ENCODE results near the gene STAMBPL1. TPM values are rescaled to one million over a fixed set of nuclear protein-coding genes. Genes with fewer than 3 reads are reported as not detected.

The STAMBPL1 gene
- total RNA-seq, 2 donors from 2014 or later: 15.7 to 57.0 TPM

GRCh38 chr10:88901206-88901983 lies 21.4 kb downstream of the STAMBPL1 start:
- Mint-ChIP-seq H3K9me3 (peaks cover 0 to 9% of the 10 kb centered on the region in 2 donors), H3K36me3 (peaks cover 13 to 59% of the 10 kb centered on the region in 2 donors), H3K27ac (peak overlapping the region; percentile 90 to 94)
- ATAC-seq: peak; percentile 70 to 83
- no peak for DNase-seq (ENCODE audit: low spot score in 2 of 2)

DNA sequence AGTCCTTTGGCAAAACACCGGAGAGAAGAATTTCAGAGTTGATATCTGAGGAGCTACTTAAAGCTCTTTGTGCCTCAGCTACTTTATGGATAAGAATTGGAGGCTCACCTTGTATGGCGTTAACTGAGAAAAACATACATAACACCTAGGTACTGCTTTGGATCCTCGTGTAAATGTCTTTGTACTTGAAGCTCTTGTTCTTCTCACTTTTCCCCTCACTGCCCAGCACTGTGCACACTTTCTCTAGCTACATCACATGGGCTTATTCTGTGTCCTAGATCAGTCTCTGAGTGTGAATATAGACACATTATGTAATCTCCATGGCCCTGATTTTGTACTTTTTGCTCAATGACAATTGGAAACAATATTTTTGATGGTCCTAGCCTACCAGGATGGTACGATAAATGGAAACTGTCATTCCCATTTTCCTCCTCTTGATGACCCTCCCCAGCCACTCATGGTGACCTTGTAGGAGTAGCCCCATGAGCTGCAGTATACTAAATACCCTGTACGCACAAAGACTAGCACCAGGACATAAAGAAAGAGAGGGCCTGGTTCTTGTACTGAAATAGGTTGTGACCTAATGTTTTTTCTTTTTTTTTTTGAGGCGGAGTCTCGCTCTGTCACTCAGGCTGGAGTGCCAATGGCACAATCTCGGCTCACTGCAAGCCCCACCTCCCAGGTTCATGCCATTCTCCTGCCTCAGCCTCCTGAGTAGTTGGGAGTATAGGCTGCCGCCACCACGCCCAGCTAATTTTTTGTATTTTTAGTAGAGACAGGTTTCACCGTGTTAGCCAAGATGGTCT lies 22.1 kb downstream of the STAMBPL1 start:
- peaks cover 19 to 51% of the 10 kb centered on the region in 2 donors for H3K36me3 Mint-ChIP-seq

GRCh38 chr10:88903715-88904114 lies 23.7 kb downstream of the STAMBPL1 start:
- DNase-seq (ENCODE audit: low spot score in 2 of 2) (no peak), ATAC-seq (no peak)
- Mint-ChIP-seq H3K9me3 (peaks cover 0 to 9% of the 10 kb centered on the region in 2 donors), H3K36me3 (peaks cover 19 to 55% of the 10 kb centered on the region in 2 donors), H3K27ac (no peak overlapping the region)

More for the DNA sequence above, 22.1 kb downstream of the STAMBPL1 start:
- Mint-ChIP-seq H3K9me3 (peaks cover 0 to 9% of the 10 kb centered on the region in 2 donors), H3K27ac (peak overlapping the region; percentile 89 to 90)
- ATAC-seq: peak; percentile 23 to 64
- no peak for DNase-seq (ENCODE audit: low spot score in 2 of 2)

GRCh38 chr10:88906921-88907320 lies 26.9 kb downstream of the STAMBPL1 start:
- Mint-ChIP-seq H3K27ac (no peak overlapping the region), H3K36me3 (peaks cover 17 to 61% of the 10 kb centered on the region in 2 donors)
- no peak for DNase-seq (ENCODE audit: low spot score in 2 of 2)

GRCh38 chr10:88908194-88908593 lies 28.1 kb downstream of the STAMBPL1 start:
- ATAC-seq (peak; percentile 98 to 99), DNase-seq (ENCODE audit: low spot score in 2 of 2) (no peak)
- peaks cover 18 to 60% of the 10 kb centered on the region in 2 donors for H3K36me3 Mint-ChIP-seq
- peaks cover 0 to 3% of the 10 kb centered on the region in 2 donors for H3K9me3 Mint-ChIP-seq
- peak overlapping the region; percentile 70 to 81 for H3K27ac Mint-ChIP-seq

More at GRCh38 chr10:88906921-88907320, 26.9 kb downstream of the STAMBPL1 start:
- no peak for ATAC-seq
- H3K9me3 Mint-ChIP-seq: peaks cover 0 to 5% of the 10 kb centered on the region in 2 donors

DNA sequence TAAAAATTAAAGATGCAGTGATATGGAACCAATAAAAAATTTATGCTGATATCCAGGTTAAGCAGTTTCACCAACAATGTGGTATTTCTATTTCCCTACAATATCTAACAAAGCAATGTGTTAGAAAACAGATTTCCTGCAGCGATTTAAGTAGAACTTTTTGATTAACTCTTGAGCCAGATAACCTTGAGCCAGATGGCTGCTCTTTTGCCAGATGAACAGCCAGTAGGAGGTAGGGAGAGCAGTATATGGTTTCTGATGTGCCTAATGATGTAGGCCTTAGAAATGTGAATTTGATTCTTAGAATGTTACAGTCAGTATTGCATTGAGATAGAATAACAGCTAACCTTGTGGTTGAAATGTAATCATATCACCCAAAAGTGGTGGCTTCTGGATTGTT lies 31.1 kb downstream of the STAMBPL1 start:
- ATAC-seq (no peak), DNase-seq (ENCODE audit: low spot score in 2 of 2) (no peak)
- peaks cover 12 to 40% of the 10 kb centered on the region in 2 donors for H3K36me3 Mint-ChIP-seq
- no peaks in the 10 kb centered on the region for H3K9me3 Mint-ChIP-seq
- no peak overlapping the region for H3K27ac Mint-ChIP-seq

GRCh38 chr10:88911851-88912250 lies 31.8 kb downstream of the STAMBPL1 start:
- DNase-seq (ENCODE audit: low spot score in 2 of 2) (no peak), ATAC-seq (no peak)
- H3K27ac Mint-ChIP-seq: no peak overlapping the region
- peaks cover 9 to 43% of the 10 kb centered on the region in 2 donors for H3K36me3 Mint-ChIP-seq
- no peaks in the 10 kb centered on the region for H3K9me3 Mint-ChIP-seq

DNA sequence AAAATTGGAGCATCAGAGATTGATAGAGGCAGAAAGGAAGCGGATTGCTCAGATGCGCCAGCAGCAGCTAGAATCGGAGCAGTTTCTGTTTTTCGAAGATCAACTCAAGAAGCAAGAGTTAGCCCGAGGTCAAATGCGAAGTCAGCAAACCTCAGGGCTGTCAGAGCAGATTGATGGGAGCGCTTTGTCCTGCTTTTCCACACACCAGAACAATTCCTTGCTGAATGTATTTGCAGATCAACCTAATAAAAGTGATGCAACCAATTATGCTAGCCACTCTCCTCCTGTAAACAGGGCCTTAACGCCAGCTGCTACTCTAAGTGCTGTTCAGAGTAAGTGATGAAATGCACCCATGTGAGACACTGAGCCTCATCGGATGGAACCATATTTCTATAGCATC lies 33.1 kb downstream of the STAMBPL1 start:
- H3K27ac Mint-ChIP-seq: no peak overlapping the region
- DNase-seq (ENCODE audit: low spot score in 2 of 2) (no peak), ATAC-seq (no peak)
- H3K36me3 Mint-ChIP-seq: peaks cover 7 to 55% of the 10 kb centered on the region in 2 donors
- H3K9me3 Mint-ChIP-seq: no peaks in the 10 kb centered on the region

- Mint-ChIP-seq H3K27ac (no peak overlapping the region), H3K36me3 (peaks cover 7 to 50% of the 10 kb centered on the region in 2 donors), H3K9me3 (no peaks in the 10 kb centered on the region)
- no peak for DNase-seq (ENCODE audit: low spot score in 2 of 2)
- ATAC-seq: no peak
Observed at GRCh38 chr10:88913788-88914187, 33.7 kb downstream of the STAMBPL1 start.

GRCh38 chr10:88915781-88916180 lies 35.7 kb downstream of the STAMBPL1 start:
- DNase-seq (ENCODE audit: low spot score in 2 of 2) (no peak), ATAC-seq (no peak)
- peaks cover 7 to 46% of the 10 kb centered on the region in 2 donors for H3K36me3 Mint-ChIP-seq
- no peaks in the 10 kb centered on the region for H3K9me3 Mint-ChIP-seq
- no peak overlapping the region for H3K27ac Mint-ChIP-seq

DNA sequence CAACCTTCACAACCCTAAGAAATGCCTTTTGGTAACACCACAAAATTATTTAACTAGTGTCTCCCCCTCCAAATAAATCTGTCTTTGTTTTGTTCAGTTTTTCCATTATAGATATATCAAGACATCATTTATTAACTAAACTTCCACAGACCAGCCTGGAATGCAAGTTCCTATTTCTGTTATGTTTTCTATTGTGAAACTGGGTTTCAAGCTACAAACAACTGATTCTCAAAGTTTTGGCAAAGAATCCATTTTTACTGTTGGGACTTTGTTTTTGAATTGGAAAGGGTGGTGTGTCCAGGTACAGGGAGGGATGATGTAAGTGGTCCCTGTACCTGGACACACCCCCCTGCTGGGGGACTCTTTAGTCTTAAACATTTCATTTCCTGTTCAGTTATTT lies 36.2 kb downstream of the STAMBPL1 start:
- ATAC-seq: no peak
- Mint-ChIP-seq H3K36me3 (peaks cover 7 to 44% of the 10 kb centered on the region in 2 donors), H3K9me3 (no peaks in the 10 kb centered on the region), H3K27ac (no peak overlapping the region)
- DNase-seq (ENCODE audit: low spot score in 2 of 2): no peak

DNA sequence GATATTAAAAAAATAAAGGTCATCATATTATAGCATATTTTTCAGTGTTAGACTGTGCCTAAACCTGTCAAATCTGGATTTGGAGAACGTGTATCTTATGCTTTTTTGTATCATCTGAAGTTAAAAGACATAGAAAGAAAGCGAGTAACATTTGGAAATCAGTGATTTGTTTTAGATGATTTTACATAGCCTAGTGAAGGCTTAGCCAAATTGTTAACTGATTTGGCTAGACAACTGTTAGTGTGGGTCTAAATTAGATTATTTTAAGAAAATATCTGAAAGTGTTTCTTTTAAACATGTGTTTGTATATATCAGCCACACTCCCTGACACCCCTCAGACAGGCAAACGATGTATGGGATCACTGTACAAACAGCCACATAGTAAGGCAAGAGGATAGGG lies 36.9 kb downstream of the STAMBPL1 start:
- Mint-ChIP-seq H3K27ac (no peak overlapping the region), H3K9me3 (no peaks in the 10 kb centered on the region), H3K36me3 (peaks cover 3 to 36% of the 10 kb centered on the region in 2 donors)
- DNase-seq (ENCODE audit: low spot score in 2 of 2): no peak
- no peak for ATAC-seq

DNA sequence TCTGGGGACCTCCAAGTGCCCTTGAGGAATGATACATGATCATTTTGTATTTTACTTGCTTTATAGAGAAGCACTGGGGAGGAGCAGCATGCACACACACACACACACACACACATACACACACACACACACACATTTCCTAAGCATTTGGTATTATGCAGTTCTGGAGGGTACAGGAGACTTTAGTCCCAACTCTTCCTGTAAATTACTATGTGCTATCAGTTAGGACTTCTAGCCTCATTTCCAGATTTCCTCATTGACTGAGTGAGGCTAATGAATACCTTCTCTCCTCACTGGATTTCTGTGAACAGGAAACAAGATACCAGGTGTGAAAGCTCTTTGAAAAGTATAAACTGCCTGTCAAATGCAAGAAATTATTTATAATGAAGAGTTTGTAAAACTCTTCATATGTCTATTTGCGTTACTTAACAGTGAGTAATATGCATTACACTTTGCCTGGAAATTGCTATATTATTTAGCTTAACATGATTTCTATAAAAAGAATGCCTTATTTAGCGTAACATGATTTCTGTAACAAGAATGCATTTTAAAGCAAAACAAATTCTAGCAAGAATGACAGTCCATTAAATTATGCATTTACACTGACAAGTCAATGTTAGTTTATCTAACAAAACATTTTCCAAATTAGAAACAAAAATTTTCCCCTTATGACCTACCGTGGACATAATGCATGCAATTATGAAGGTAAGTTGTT lies 38.3 kb downstream of the STAMBPL1 start:
- ATAC-seq (no peak), DNase-seq (ENCODE audit: low spot score in 2 of 2) (no peak)
- Mint-ChIP-seq H3K9me3 (no peaks in the 10 kb centered on the region), H3K36me3 (peaks cover 0 to 26% of the 10 kb centered on the region in 2 donors), H3K27ac (no peak overlapping the region)

GRCh38 chr10:88919041-88919440 lies 39.0 kb downstream of the STAMBPL1 start:
- ATAC-seq (no peak), DNase-seq (ENCODE audit: low spot score in 2 of 2) (no peak)
- Mint-ChIP-seq H3K36me3 (peaks cover 0 to 33% of the 10 kb centered on the region in 2 donors), H3K27ac (no peak overlapping the region), H3K9me3 (no peaks in the 10 kb centered on the region)

DNA sequence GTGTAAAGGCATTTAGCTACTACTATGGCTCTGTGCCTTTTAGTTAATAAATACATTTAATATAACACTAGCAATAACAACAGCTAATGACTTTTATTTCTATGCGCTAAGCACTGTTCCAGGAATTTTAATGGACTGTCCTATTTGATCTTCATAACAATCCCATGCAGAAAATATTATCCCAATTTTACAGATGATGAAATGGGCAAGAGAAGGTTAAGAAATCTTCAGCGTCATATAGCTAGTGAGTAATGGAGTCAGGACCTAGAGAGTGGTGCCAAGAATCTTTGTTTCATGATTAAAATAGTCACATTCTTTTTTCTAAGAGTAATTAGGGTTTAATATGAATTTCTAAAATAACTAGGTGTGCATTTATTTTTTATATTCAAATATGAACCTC lies 40.2 kb downstream of the STAMBPL1 start:
- H3K36me3 Mint-ChIP-seq: peaks cover 7 to 44% of the 10 kb centered on the region in 2 donors
- DNase-seq (ENCODE audit: low spot score in 2 of 2) (no peak), ATAC-seq (no peak)
- no peaks in the 10 kb centered on the region for H3K9me3 Mint-ChIP-seq
- no peak overlapping the region for H3K27ac Mint-ChIP-seq

DNA sequence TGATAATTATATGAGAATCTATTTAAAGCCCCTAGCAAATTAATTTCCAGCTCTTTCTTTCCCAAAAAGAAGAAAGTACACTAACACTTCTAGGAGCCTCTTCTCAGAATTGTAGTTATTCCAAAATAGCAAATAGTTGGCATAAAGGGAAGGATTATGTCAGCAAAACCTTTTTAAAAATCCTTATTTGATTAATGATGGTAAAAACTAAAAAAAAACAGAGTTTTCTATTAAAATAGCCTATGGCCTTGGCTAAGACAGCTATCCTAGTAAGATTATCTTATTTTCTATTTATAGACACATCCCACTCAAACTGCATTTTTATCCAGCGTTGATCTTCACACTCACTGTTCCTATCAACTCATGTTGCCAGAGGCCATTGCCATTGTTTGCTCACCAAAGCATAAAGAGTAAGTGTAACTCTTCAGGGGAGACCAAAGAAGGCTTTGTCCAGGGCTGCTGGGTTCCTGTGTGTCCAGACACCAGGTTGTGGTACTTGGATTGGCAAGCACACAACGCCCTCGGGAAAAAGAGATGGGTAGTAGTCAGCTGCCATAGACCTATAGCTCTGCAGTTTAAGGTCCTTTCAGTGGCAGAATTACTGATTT lies 41.0 kb downstream of the STAMBPL1 start:
- H3K36me3 Mint-ChIP-seq: peaks cover 7 to 39% of the 10 kb centered on the region in 2 donors
- H3K9me3 Mint-ChIP-seq: no peaks in the 10 kb centered on the region
- no peak for DNase-seq (ENCODE audit: low spot score in 2 of 2)
- no peak overlapping the region for H3K27ac Mint-ChIP-seq
- ATAC-seq: no peak

All from activated naive CD4-positive, alpha-beta T cell treated with anti-CD3 and anti-CD28 coated beads, Interleukin-2, amount 50 U/mL, for 72 hours (primary cell).